C4-2B (cell line): Measurements from ENCODE around the gene CD19.

Experiments used
- ZFX ChIP-seq: fragments of 450-650 bp; IDR thresholded peaks from 2 replicates; pipeline ENCODE4 v1.6.1; 2017
- TF ChIP-seq, protein P1 (sequence below): fragments of 450-650 bp; conservative IDR thresholded peaks from 2 replicates; pipeline ENCODE4 v1.5.1; 2017; ENCODE audit warnings: mild to moderate bottlenecking

DNA sequence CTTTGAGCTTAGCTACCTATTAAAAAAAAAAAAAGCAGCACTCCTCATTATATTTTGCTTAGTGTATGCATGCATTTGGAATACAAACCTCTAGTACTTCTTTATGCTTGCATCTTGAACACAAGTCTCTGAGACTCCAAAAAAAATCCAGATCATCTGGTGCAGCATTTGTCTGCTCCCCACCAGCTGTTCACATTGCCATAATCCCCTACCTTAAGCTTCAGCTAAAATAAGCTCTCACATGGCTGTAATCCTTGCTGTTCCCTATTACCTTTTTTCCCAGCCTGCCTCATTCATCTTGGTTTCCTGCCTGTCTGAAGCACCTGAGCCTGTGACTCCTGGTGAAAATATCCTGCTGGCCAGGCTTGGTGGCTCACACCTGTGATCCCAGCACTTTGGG lies 11.5 kb downstream of the CD19 start:
- TF ChIP-seq, protein P1, sequence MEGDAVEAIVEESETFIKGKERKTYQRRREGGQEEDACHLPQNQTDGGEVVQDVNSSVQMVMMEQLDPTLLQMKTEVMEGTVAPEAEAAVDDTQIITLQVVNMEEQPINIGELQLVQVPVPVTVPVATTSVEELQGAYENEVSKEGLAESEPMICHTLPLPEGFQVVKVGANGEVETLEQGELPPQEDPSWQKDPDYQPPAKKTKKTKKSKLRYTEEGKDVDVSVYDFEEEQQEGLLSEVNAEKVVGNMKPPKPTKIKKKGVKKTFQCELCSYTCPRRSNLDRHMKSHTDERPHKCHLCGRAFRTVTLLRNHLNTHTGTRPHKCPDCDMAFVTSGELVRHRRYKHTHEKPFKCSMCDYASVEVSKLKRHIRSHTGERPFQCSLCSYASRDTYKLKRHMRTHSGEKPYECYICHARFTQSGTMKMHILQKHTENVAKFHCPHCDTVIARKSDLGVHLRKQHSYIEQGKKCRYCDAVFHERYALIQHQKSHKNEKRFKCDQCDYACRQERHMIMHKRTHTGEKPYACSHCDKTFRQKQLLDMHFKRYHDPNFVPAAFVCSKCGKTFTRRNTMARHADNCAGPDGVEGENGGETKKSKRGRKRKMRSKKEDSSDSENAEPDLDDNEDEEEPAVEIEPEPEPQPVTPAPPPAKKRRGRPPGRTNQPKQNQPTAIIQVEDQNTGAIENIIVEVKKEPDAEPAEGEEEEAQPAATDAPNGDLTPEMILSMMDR = no peak
- no peak for TF ChIP-seq ZFX
